AG09319 (cell line): ENCODE data around the gene TLR10.
"Not testable (repeated sequence)": the region's sequence is repeated elsewhere in the genome, so short reads cannot be mapped to it uniquely, and the experiment has no call there.

Experiments
- DNase-seq: peaks from one replicate; pipeline ENCODE4 v3.0.0-alpha.2; 2010; ENCODE audit warnings: low read depth; ENCODE audit errors: extremely low read depth
- CTCF ChIP-seq: IDR thresholded peaks from 2 replicates; pipeline ENCODE4 v1.5.1; 2011; ENCODE audit warnings: low read depth, mild to moderate bottlenecking, inconsistent platforms, low read length, moderate library complexity

TLR10 gene

GRCh38 chr4:38774181-38774955 is 8.4 kb downstream of the TLR10 start:
- DNase-seq, result no peak
- TF ChIP-seq CTCF, result no peak

- DNase-seq, result not testable (repeated sequence)
Measured at GRCh38 chr4:38770281-38770680, 12.5 kb downstream of the TLR10 start.

GRCh38 chr4:38769857-38770256 is 12.9 kb downstream of the TLR10 start:
- DNase-seq, result no peak
- no peak for TF ChIP-seq CTCF

- DNase-seq, result no peak
- no peak for TF ChIP-seq CTCF
Measured at GRCh38 chr4:38769441-38769840, 13.3 kb downstream of the TLR10 start.

- TF ChIP-seq CTCF, result no peak
Measured at GRCh38 chr4:38768968-38769394, 13.8 kb downstream of the TLR10 start.

GRCh38 chr4:38766940-38767339 is 15.8 kb downstream of the TLR10 start:
- DNase-seq, result not testable (repeated sequence)

More at GRCh38 chr4:38768968-38769394, 13.8 kb downstream of the TLR10 start:
- DNase-seq, result no peak

GRCh38 chr4:38765382-38765781 is 17.4 kb downstream of the TLR10 start:
- TF ChIP-seq CTCF, result no peak
- no peak for DNase-seq

- no peak for TF ChIP-seq CTCF
Measured at GRCh38 chr4:38764277-38764676, 18.5 kb downstream of the TLR10 start.

More at GRCh38 chr4:38764277-38764676, 18.5 kb downstream of the TLR10 start:
- DNase-seq, result no peak
